Colonic mucosa (tissue), 4 donors: ENCODE results near the gene CIAO3. TPM values are rescaled to one million over a fixed set of nuclear protein-coding genes. Genes with fewer than 3 reads are reported as not detected.
"Not testable (repeated sequence)": the region's sequence is repeated elsewhere in the genome, so short reads cannot be mapped to it uniquely, and the experiment has no call there.

Experiments used
- DNase-seq: peaks from one replicate; pipeline ENCODE4 v3.0.0-alpha.2; 2020
- H3K27ac ChIP-seq: fragments of 200-600 bp; one replicate; pipeline ENCODE4 v1.8.0; 2021
- H3K27me3 ChIP-seq: fragments of 200-600 bp; one replicate; pipeline ENCODE4 v1.8.0; 2021
- H3K36me3 ChIP-seq: fragments of 200-600 bp; one replicate; pipeline ENCODE4 v1.8.0; 2021
- H3K4me1 ChIP-seq: fragments of 200-600 bp; one replicate; pipeline ENCODE4 v1.8.0; 2021; ENCODE audit warnings: mild to moderate bottlenecking
- H3K4me3 ChIP-seq: fragments of 200-600 bp; one replicate; pipeline ENCODE4 v1.8.0; 2021
- H3K9ac ChIP-seq, 2 donors: one replicate each; pipeline ENCODE4 v1.7.0; 2013; ENCODE audit warnings: control low read depth in 2 of 2, low read depth in 2 of 2, low read length in 2 of 2
- H3K9me3 ChIP-seq: fragments of 200-600 bp; one replicate; pipeline ENCODE4 v1.8.0; 2021
- intact Hi-C: fragments of 100-400 bp; cut with DNase I; formaldehyde crosslinking; loops from one replicate; pipeline ENCODE4 v1.14.1; 2022
- total RNA-seq, 2 donors: library from RNA; stranded (reverse); fragmentation: NEBNext Ultra II Directional in 1 of 2; extraction: Animal tissue kit (Norgen Biotek cat#: 25700) in 1 of 2; gene quantifications; one replicate each; pipeline ENCODE4 v1.2.1, GENCODE V29; 2021
- TF ChIP-seq, protein P1 (sequence below): fragments of 200-600 bp; IDR thresholded peaks from one replicate; pipeline ENCODE4 v1.8.0; 2022; ENCODE audit warnings: antibody characterized with exemption, mild to moderate bottlenecking
- donor health status: healthy.
- donor health status: DM: no; HTN: no; CAD: no.
- donor health status: DM: no; HTN: no; CAD: no.

Gene CIAO3
- total RNA-seq, 2 donors from 2014 or later, result 29.2 to 62.1 TPM

DNA sequence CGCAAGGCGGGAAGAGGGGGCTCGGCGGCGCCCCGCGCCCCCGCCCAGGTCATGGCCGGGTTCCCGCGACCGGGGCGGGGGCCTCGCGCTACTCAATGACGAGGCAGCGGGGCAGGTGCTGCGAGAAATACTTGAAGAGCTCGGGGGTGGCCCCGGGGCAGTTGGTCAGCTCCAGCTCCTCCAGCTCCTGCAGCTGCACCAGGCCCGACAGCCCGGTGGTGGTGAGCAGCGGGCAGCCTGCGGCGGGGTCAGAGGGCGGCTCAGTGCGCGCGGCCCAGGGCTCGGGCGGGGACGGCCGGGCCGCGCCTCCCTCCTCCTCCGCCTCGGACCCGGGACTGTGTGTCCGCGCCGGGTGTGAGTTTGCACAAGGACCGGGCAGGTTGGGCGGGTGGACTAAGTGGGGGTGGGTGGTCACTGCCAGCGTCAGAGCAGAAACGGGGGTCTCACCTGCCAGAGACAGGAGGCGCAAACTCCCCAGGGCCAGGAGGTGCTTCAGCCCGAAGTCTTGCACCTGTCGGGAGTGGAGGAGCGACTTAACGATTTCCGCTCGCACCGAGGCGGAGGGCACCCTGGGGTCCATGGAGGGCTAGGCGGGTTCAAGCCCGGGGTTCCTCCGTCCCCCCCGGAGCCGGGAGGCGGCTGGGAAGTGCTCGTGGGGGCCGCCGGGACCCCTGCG lies 46.5 kb downstream of the CIAO3 start:
- peaks cover 10% of the 10 kb centered on the region for H3K4me1 ChIP-seq
- no peaks in the 10 kb centered on the region for H3K9me3 ChIP-seq
- H3K36me3 ChIP-seq, result no peaks in the 10 kb centered on the region
- intact Hi-C loops, result no loop called here
- peak overlapping the region; percentile 27 for H3K4me3 ChIP-seq
- DNase-seq, result no peak
- no peak overlapping the region for H3K9ac ChIP-seq
- no peak overlapping the region for H3K27ac ChIP-seq
- TF ChIP-seq, protein P1, sequence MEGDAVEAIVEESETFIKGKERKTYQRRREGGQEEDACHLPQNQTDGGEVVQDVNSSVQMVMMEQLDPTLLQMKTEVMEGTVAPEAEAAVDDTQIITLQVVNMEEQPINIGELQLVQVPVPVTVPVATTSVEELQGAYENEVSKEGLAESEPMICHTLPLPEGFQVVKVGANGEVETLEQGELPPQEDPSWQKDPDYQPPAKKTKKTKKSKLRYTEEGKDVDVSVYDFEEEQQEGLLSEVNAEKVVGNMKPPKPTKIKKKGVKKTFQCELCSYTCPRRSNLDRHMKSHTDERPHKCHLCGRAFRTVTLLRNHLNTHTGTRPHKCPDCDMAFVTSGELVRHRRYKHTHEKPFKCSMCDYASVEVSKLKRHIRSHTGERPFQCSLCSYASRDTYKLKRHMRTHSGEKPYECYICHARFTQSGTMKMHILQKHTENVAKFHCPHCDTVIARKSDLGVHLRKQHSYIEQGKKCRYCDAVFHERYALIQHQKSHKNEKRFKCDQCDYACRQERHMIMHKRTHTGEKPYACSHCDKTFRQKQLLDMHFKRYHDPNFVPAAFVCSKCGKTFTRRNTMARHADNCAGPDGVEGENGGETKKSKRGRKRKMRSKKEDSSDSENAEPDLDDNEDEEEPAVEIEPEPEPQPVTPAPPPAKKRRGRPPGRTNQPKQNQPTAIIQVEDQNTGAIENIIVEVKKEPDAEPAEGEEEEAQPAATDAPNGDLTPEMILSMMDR, result no peak
- peaks cover 23% of the 10 kb centered on the region for H3K27me3 ChIP-seq

DNA sequence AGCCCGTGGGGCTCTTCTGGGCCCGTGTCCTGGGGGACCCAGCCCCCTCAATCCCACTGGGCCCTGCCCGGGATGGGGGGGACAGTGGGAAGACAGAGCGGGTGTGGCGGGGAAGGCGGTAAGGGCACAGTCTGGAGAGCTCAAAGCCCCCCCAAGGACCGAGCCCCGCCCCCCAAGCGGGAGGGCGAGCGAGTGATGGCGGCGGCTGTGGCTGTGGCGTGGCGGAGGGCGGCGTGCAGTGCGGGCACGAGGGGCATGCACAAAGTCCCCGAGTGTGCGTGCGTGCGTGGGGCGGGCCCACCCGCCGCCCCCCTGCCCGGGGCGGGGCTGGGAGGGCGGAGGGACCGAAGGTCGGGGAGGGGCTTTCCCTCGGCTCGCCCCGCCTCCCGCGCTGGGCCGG lies 47.0 kb downstream of the CIAO3 start:
- intact Hi-C loops, result no loop called here
- Histone ChIP-seq H3K36me3 (no peaks in the 10 kb centered on the region), H3K4me3 (no peak overlapping the region), H3K9ac (no peak overlapping the region), H3K4me1 (peaks cover 16% of the 10 kb centered on the region), H3K27me3 (peaks cover 23% of the 10 kb centered on the region), H3K27ac (no peak overlapping the region), H3K9me3 (no peaks in the 10 kb centered on the region)
- TF ChIP-seq, protein P1, result no peak
- DNase-seq, result no peak

DNA sequence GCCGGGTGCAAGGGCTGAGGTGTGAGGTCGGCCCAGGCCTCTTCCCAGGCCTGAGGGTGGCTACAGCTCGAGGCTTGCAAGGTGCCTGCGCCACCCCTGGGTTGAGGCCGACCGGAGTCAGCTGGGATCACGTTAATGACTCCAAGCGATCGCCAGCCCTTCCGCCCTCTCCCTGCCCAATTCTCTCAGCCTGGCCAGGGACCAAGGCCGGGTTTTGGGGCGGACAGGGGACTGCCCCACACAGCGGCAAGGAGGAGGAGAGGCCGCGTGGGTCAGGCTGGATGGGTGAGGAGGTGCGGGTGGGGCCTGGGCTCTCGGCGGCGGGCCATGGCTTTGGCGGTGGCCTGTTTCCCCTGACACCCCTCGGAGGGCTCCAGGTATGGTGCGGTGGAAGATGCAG lies 47.4 kb downstream of the CIAO3 start:
- Histone ChIP-seq H3K27ac (no peak overlapping the region), H3K9ac (no peak overlapping the region), H3K9me3 (no peaks in the 10 kb centered on the region), H3K4me3 (no peak overlapping the region), H3K27me3 (peaks cover 23% of the 10 kb centered on the region), H3K36me3 (no peaks in the 10 kb centered on the region), H3K4me1 (peaks cover 18% of the 10 kb centered on the region)
- intact Hi-C loops, result no loop called here
- TF ChIP-seq, protein P1, result no peak
- no peak for DNase-seq

DNA sequence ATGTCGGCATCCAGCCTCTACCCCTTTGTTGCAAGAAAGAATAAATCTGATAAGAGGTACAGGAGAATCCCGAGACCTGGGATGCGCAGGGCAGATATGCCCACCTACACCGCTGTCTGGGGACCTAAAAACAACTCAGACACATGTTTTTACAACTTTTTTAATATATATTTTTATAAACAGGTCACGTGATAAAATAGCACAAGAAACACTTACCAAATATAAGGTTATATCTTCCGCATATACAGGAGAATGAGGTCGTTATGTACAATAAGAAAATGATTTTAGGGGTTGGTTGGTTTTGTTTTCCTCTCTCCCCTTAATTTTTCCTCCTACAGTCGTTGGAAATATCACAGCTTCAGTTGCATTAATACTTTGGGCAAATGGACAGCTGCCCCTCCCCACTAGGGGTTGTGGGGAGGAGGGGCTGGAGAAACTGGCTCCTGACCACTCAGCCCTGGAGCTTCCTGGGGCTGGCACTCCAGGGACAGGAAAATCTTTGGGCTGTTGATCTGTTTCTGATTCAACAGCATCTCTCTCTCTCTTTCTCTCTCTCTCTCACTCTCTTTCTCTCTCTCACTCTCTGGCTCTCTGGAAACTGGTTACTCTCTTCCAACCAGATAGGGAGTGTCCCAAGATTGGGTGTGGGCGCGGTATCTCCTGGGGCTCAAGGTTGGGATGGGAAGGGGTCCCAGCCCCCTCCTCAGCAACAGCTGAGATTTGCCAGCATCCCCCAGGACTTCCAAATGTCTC lies 48.3 kb downstream of the CIAO3 start:
- DNase-seq, result no peak
- no peak overlapping the region for H3K4me3 ChIP-seq
- H3K9ac ChIP-seq, result no peak overlapping the region
- no peak overlapping the region for H3K27ac ChIP-seq
- peaks cover 18% of the 10 kb centered on the region for H3K4me1 ChIP-seq
- H3K9me3 ChIP-seq, result no peaks in the 10 kb centered on the region
- intact Hi-C loops, result no loop called here
- TF ChIP-seq, protein P1, result no peak
- H3K36me3 ChIP-seq, result no peaks in the 10 kb centered on the region
- peaks cover 23% of the 10 kb centered on the region for H3K27me3 ChIP-seq

DNA sequence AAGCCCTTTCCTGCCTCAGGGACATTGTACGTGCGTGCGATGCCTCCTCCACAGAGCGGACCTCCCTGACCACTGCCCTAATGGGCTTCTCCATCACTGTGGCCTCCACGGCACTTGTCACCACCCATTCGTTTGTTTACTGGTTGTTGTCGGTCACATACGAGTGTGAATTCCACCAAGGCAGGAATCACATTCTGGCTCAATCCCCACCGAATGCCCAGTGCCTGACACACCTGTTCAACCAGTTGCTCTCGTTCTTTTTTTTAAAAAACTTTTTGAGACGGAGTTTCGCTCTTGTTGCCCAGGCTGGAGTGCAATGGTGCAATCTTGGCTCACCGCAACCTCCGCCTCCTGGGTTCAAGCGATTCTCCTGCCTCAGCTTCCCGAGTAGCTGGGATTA lies 49.6 kb downstream of the CIAO3 start:
- H3K9ac ChIP-seq, H3K4me3 ChIP-seq, DNase-seq, H3K9me3 ChIP-seq, H3K27ac ChIP-seq, intact Hi-C loops, H3K36me3 ChIP-seq: not testable (repeated sequence)
- Histone ChIP-seq H3K27me3 (peaks cover 23% of the 10 kb centered on the region), H3K4me1 (peaks cover 18% of the 10 kb centered on the region)
